Measurements from ENCODE around the gene HIC1.

The HIC1 gene

DNA sequence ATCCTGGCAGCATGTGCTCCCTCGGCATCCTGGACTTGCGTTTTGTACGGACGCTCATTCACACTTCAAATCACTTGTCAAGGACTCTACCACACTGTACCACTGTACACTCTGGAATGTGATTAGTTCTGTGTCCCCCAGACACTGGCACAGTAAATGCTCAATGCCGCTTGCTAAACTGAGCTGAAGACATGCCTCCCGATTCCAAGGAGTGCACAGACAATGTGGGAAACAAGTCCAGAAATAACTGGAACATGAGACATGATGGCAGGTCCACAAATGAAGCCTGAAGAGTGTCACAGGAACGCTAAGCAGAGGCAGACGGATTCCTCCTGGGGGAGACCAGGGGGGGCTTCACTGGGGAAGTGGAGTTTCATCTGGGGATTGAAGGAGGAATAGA lies 22.1 kb downstream of the HIC1 start:
- no peak for TF ChIP-seq ZFX (IDR thresholded peaks at IDR 0.05)
- TF ChIP-seq, protein P1, sequence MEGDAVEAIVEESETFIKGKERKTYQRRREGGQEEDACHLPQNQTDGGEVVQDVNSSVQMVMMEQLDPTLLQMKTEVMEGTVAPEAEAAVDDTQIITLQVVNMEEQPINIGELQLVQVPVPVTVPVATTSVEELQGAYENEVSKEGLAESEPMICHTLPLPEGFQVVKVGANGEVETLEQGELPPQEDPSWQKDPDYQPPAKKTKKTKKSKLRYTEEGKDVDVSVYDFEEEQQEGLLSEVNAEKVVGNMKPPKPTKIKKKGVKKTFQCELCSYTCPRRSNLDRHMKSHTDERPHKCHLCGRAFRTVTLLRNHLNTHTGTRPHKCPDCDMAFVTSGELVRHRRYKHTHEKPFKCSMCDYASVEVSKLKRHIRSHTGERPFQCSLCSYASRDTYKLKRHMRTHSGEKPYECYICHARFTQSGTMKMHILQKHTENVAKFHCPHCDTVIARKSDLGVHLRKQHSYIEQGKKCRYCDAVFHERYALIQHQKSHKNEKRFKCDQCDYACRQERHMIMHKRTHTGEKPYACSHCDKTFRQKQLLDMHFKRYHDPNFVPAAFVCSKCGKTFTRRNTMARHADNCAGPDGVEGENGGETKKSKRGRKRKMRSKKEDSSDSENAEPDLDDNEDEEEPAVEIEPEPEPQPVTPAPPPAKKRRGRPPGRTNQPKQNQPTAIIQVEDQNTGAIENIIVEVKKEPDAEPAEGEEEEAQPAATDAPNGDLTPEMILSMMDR (conservative IDR thresholded peaks at IDR 0.05): no peak
- H3K27ac ChIP-seq: no peak overlapping the region

DNA sequence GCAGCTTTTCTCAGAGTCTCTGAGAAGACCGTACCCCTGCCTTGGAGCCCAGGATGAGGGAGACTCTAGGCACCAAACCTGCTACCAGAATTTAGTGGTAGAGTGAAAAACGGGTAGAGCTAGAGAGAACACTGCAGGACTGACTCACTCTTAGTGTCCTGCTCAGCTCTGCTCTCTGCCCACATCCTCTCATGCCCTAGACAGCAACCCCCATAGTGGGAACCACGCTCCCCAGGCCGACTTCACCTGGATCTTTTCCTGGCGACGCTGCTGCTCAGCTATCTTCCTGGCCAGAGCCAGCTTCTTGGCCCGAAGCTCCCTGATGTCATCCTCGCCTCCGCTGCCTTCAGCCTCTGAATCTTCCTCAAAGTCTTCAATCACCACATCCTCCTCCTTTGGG lies 26.7 kb downstream of the HIC1 start:
- TF ChIP-seq, protein P1 (conservative IDR thresholded peaks at IDR 0.05): no peak
- TF ChIP-seq ZFX (IDR thresholded peaks at IDR 0.05): no peak
- no peak overlapping the region for H3K27ac ChIP-seq

DNA sequence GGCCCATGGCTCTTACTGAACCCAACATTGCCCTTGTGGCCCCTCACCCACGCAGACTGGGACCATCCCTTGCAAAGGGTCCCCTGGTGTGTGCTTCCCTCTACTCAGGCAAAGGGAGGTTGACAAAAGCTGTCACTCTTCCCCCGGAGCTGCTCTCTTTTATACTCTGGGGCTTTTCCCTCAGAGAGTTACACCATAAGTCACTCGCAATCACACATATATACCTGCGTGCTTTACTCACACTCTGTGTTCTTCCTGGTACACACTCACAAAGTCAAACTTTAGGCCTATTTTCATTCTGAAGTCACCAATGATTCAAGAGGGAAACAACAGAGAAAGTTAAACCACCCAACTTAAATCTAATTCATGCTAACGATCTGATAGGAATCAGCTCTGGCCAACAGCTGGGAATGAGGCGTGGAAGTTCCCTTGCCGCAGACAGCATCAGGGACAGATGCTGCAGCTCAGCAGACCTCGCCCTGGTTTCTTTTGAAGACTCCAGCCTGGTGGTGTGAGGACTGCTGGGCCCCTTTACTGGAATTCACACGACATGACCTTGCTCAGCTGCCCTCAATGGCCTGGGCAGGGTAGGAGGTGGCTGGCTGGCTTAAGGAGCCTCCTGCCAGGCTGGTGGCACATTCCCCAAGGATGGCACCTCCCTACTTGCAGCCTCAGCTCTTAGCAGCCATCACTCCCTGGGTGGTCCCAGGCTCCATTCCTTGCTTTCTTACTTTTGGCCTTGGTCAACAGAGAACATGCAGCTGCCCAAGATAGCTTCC lies 27.3 kb downstream of the HIC1 start:
- H3K27ac ChIP-seq: no peak overlapping the region
- TF ChIP-seq ZFX (IDR thresholded peaks at IDR 0.05): no peak
- TF ChIP-seq, protein P1 (conservative IDR thresholded peaks at IDR 0.05): no peak

DNA sequence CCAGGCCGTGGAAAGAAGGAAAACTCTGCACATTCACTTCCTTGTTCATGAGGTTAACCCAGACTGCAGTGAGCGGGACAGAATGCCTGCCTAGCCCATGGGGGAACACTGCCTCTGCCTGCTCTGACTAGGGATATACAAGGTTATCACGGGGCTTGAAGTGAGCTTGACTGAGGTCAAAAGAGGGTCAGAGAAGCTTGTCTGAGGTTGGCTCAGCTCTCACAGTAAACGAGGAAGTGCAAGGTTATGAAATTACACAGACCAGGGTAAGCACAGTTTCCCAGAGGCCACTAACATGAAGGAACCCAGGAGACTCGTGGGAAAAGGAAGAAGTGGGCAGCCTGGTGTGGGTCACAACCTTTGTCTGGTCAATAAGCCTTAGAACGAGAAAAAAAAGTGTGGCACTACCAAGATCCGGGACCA lies 28.7 kb downstream of the HIC1 start:
- TF ChIP-seq, protein P1 (conservative IDR thresholded peaks at IDR 0.05): no peak
- TF ChIP-seq ZFX (IDR thresholded peaks at IDR 0.05): no peak
- peak overlapping the region; percentile 15 for H3K27ac ChIP-seq

DNA sequence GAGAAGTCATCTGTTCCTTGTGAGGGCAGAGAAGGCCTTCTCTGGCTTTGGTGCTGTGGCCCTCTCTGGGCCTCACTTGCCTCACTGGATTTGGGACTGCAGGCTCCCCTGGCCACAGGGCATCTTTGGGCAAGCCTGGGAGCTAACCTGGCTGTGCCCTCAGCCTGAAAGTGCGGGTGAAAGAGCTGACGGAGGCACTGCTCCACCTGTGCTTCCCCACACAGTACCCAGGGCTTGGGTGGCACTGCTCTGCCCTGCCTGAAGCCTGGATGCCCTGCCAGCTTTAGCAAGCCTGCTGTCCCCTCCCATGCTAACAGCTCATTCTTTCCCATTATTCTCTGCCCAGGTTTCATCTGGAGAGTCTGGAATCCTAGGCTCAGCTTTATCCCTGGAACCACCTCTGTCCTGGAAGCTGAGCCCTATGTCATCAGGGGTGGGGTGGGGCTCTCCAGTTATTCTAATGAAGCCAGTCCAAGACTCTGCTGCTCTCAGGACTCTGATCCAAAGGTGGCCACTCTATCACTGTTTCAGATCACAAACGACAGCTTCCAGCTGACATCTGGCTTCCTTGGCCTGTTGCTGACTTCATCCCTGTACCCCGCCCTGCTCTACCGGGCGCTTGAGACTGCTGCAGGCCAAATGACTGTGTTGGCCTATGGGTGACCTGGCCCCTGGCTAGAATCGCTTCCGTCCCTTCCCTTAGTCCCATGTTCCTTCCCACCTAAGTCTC lies 29.3 kb downstream of the HIC1 start:
- no peak for TF ChIP-seq ZFX (IDR thresholded peaks at IDR 0.05)
- TF ChIP-seq, protein P1 (conservative IDR thresholded peaks at IDR 0.05): no peak
- H3K27ac ChIP-seq: peak overlapping the region; percentile 15

DNA sequence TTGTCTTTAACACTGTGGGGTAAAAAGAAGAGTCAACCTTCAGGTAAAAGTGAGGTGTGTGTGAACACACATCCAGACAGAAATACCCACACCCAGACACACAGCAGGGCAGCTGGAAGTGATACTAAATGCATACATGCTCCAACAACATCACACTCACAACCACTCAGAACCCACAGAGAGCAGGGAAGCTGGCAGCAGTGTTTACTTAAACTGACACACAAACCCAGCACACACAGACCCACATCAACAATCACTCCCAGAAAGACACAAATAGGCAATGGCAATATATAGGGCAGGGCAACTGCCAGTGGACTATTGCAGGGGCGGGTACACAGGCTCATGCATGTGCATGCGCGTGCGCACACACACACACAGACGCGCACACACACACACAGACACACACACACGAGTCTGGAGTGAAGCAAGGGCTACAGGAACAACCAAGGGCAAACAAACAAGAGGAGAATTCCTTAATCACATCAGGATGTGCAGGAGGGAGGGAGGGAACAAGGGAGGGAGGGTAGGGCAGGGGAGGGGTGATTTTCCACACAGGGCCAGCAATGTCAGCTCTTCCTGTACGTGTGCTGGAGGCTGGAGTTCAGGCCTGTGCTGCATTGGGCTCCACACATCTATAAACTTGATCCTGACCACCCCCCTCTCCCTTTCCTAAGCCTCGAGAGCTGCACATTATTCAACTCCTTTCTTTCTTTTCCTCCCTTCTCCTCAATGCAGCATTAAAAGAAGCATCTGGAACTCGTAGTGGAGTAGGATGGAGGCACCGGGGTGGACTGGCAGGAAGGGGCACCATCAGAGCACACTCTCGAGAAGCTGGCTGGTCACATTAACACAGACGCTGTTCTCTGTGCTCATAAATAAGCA lies 30.1 kb downstream of the HIC1 start:
- TF ChIP-seq ZFX (IDR thresholded peaks at IDR 0.05): no peak
- TF ChIP-seq, protein P1 (conservative IDR thresholded peaks at IDR 0.05): no peak
- no peak overlapping the region for H3K27ac ChIP-seq
